ENCODE data around the gene PARN. TPM values are rescaled to one million over a fixed set of nuclear protein-coding genes. Genes with fewer than 3 reads are reported as not detected.

PARN gene
- total and polyA plus RNA-seq, 4 donors: 8.1 to 32.2 (median 22.0) TPM

DNA sequence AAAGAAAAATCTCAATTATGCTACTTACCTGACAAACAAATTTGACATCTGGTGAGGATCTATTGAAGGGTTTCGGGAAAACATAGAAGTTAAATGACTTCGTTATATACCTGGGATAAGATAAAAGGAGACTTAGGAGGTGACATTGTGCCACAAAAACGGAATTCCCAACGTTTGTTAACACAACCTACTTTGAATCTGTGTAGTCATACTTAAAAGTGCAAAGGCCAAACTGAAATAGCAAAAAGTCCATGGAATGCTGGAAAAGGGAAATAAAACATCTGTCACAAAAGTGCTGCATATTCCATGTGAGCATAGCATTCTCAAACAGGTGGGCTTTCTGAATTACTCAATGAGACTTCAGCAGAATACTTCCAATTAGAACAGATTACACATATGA lies 3.0 kb downstream of the PARN start:
- Histone ChIP-seq H3K36me3 (ENCODE audit: control insufficient read depth in 1 of 2, insufficient read depth in 2 of 2, low read length in 1 of 2) (peaks cover 0 to 2% of the 10 kb centered on the region in 2 donors), H3K4me1 (ENCODE audit: control insufficient read depth in 1 of 2, insufficient read depth in 2 of 2, low read length in 2 of 2) (no peaks in the 10 kb centered on the region), H3K27ac (ENCODE audit: low read depth in 1 of 2, low read length in 2 of 2) (no peak overlapping the region), H3K4me3 (ENCODE audit: low read length in 2 of 2) (no peak overlapping the region), H3K27me3 (ENCODE audit: control insufficient read depth in 1 of 2, insufficient read depth in 2 of 2, low read length in 1 of 2) (no peaks in the 10 kb centered on the region), H3K9me3 (ENCODE audit: control insufficient read depth, low read length) (no peaks in the 10 kb centered on the region)
- intact Hi-C loops (cut with DNase I): no loop called here
- 87 to 91% methylated on average over 4 of the region's 4 CpGs for WGBS, 2 donors
- DNase-seq (no peak), ATAC-seq (ENCODE audit: low FRiP score) (no peak)

GRCh38 chr16:14618566-14618965 lies 11.5 kb downstream of the PARN start:
- Histone ChIP-seq H3K27ac (ENCODE audit: low read depth in 1 of 2, low read length in 2 of 2) (no peak overlapping the region), H3K4me3 (ENCODE audit: low read length in 2 of 2) (no peak overlapping the region), H3K4me1 (ENCODE audit: control insufficient read depth in 1 of 2, insufficient read depth in 2 of 2, low read length in 2 of 2) (no peaks in the 10 kb centered on the region), H3K36me3 (ENCODE audit: control insufficient read depth in 1 of 2, insufficient read depth in 2 of 2, low read length in 1 of 2) (peaks cover 4% of the 10 kb centered on the region in 2 donors), H3K9me3 (ENCODE audit: control insufficient read depth, low read length) (no peaks in the 10 kb centered on the region), H3K27me3 (ENCODE audit: control insufficient read depth in 1 of 2, insufficient read depth in 2 of 2, low read length in 1 of 2) (no peaks in the 10 kb centered on the region)
- intact Hi-C loops (cut with DNase I): no loop called here
- 81 to 92% methylated on average over 7 of the region's 7 CpGs for WGBS, 2 donors
- no peak for ATAC-seq (ENCODE audit: low FRiP score)
- DNase-seq: no peak

- no peaks in the 10 kb centered on the region for H3K9me3 ChIP-seq (ENCODE audit: control insufficient read depth, low read length)
- intact Hi-C loops (cut with DNase I): no loop called here
- DNase-seq (no peak), ATAC-seq (ENCODE audit: low FRiP score) (no peak)
- H3K4me1 ChIP-seq (ENCODE audit: control insufficient read depth in 1 of 2, insufficient read depth in 2 of 2, low read length in 2 of 2): no peaks in the 10 kb centered on the region
- 93 to 95% methylated on average over 4 of the region's 4 CpGs for WGBS, 2 donors
- H3K27ac ChIP-seq (ENCODE audit: low read depth in 1 of 2, low read length in 2 of 2): no peak overlapping the region
- H3K27me3 ChIP-seq (ENCODE audit: control insufficient read depth in 1 of 2, insufficient read depth in 2 of 2, low read length in 1 of 2): no peaks in the 10 kb centered on the region
- H3K4me3 ChIP-seq (ENCODE audit: low read length in 2 of 2): no peak overlapping the region
- peaks cover 4 to 6% of the 10 kb centered on the region in 2 donors for H3K36me3 ChIP-seq (ENCODE audit: control insufficient read depth in 1 of 2, insufficient read depth in 2 of 2, low read length in 1 of 2)
Observed at GRCh38 chr16:14616280-14616679, 13.8 kb downstream of the PARN start.

GRCh38 chr16:14613991-14614390 lies 16.1 kb downstream of the PARN start:
- no peak for DNase-seq
- ATAC-seq (ENCODE audit: low FRiP score): no peak
- Histone ChIP-seq H3K4me3 (ENCODE audit: low read length in 2 of 2) (no peak overlapping the region), H3K36me3 (ENCODE audit: control insufficient read depth in 1 of 2, insufficient read depth in 2 of 2, low read length in 1 of 2) (peaks cover 8 to 11% of the 10 kb centered on the region in 2 donors), H3K9me3 (ENCODE audit: control insufficient read depth, low read length) (no peaks in the 10 kb centered on the region), H3K27ac (ENCODE audit: low read depth in 1 of 2, low read length in 2 of 2) (no peak overlapping the region), H3K4me1 (ENCODE audit: control insufficient read depth in 1 of 2, insufficient read depth in 2 of 2, low read length in 2 of 2) (no peaks in the 10 kb centered on the region), H3K27me3 (ENCODE audit: control insufficient read depth in 1 of 2, insufficient read depth in 2 of 2, low read length in 1 of 2) (no peaks in the 10 kb centered on the region)
- WGBS, 2 donors: 97% methylated on average over 4 of the region's 4 CpGs
- intact Hi-C loops (cut with DNase I): no loop called here

- intact Hi-C loops (cut with DNase I): no loop called here
- DNase-seq: no peak
- 98% methylated on average over 14 of the region's 14 CpGs for WGBS, 2 donors
- Histone ChIP-seq H3K4me3 (ENCODE audit: low read length in 2 of 2) (no peak overlapping the region), H3K4me1 (ENCODE audit: control insufficient read depth in 1 of 2, insufficient read depth in 2 of 2, low read length in 2 of 2) (no peaks in the 10 kb centered on the region), H3K9me3 (ENCODE audit: control insufficient read depth, low read length) (no peaks in the 10 kb centered on the region), H3K27me3 (ENCODE audit: control insufficient read depth in 1 of 2, insufficient read depth in 2 of 2, low read length in 1 of 2) (no peaks in the 10 kb centered on the region), H3K27ac (ENCODE audit: low read depth in 1 of 2, low read length in 2 of 2) (no peak overlapping the region), H3K36me3 (ENCODE audit: control insufficient read depth in 1 of 2, insufficient read depth in 2 of 2, low read length in 1 of 2) (peaks cover 8 to 16% of the 10 kb centered on the region in 2 donors)
- no peak for ATAC-seq (ENCODE audit: low FRiP score)
Observed at GRCh38 chr16:14611660-14612059, 18.4 kb downstream of the PARN start.

- no peak overlapping the region for H3K27ac ChIP-seq (ENCODE audit: low read depth in 1 of 2, low read length in 2 of 2)
- no peak overlapping the region for H3K4me3 ChIP-seq (ENCODE audit: low read length in 2 of 2)
- 89 to 93% methylated on average over 6 of the region's 6 CpGs for WGBS, 2 donors
- ATAC-seq (ENCODE audit: low FRiP score) (no peak), DNase-seq (no peak)
- H3K27me3 ChIP-seq (ENCODE audit: control insufficient read depth in 1 of 2, insufficient read depth in 2 of 2, low read length in 1 of 2): no peaks in the 10 kb centered on the region
- intact Hi-C loops (cut with DNase I): no loop called here
- no peaks in the 10 kb centered on the region for H3K9me3 ChIP-seq (ENCODE audit: control insufficient read depth, low read length)
- no peaks in the 10 kb centered on the region for H3K4me1 ChIP-seq (ENCODE audit: control insufficient read depth in 1 of 2, insufficient read depth in 2 of 2, low read length in 2 of 2)
- peaks cover 8 to 15% of the 10 kb centered on the region in 2 donors for H3K36me3 ChIP-seq (ENCODE audit: control insufficient read depth in 1 of 2, insufficient read depth in 2 of 2, low read length in 1 of 2)
Observed at GRCh38 chr16:14609716-14610115, 20.3 kb downstream of the PARN start.

DNA sequence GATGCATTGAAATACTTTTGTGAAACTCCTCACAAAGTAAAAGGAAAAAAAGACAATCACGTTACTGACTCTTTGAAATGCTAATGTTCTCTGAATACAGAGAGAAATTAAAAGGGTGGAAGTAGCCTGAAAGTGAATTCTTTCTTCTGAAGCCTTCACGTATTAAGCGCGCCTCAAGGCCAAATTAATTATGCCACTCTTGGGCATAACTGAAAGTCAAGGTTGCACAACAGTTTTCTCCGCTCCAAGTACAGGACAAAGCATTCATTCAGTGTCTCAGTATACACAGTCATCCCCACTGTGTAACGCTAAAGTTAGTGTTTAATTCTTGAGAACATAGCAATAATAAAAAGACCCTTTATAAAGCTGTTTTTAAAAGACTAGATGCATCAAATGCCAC lies 21.5 kb downstream of the PARN start:
- Histone ChIP-seq H3K27ac (ENCODE audit: low read depth in 1 of 2, low read length in 2 of 2) (no peak overlapping the region), H3K27me3 (ENCODE audit: control insufficient read depth in 1 of 2, insufficient read depth in 2 of 2, low read length in 1 of 2) (no peaks in the 10 kb centered on the region), H3K36me3 (ENCODE audit: control insufficient read depth in 1 of 2, insufficient read depth in 2 of 2, low read length in 1 of 2) (peaks cover 8 to 13% of the 10 kb centered on the region in 2 donors), H3K4me1 (ENCODE audit: control insufficient read depth in 1 of 2, insufficient read depth in 2 of 2, low read length in 2 of 2) (no peaks in the 10 kb centered on the region), H3K9me3 (ENCODE audit: control insufficient read depth, low read length) (no peaks in the 10 kb centered on the region), H3K4me3 (ENCODE audit: low read length in 2 of 2) (no peak overlapping the region)
- no peak for ATAC-seq (ENCODE audit: low FRiP score)
- no peak for DNase-seq
- WGBS, 2 donors: 90 to 93% methylated on average over 6 of the region's 6 CpGs
- intact Hi-C loops (cut with DNase I): no loop called here

GRCh38 chr16:14608111-14608566 lies 21.9 kb downstream of the PARN start:
- Histone ChIP-seq H3K36me3 (ENCODE audit: control insufficient read depth in 1 of 2, insufficient read depth in 2 of 2, low read length in 1 of 2) (peaks cover 11 to 12% of the 10 kb centered on the region in 2 donors), H3K9me3 (ENCODE audit: control insufficient read depth, low read length) (no peaks in the 10 kb centered on the region), H3K27ac (ENCODE audit: low read depth in 1 of 2, low read length in 2 of 2) (no peak overlapping the region), H3K27me3 (ENCODE audit: control insufficient read depth in 1 of 2, insufficient read depth in 2 of 2, low read length in 1 of 2) (no peaks in the 10 kb centered on the region), H3K4me1 (ENCODE audit: control insufficient read depth in 1 of 2, insufficient read depth in 2 of 2, low read length in 2 of 2) (no peaks in the 10 kb centered on the region), H3K4me3 (ENCODE audit: low read length in 2 of 2) (no peak overlapping the region)
- intact Hi-C loops (cut with DNase I): no loop called here
- no peak for ATAC-seq (ENCODE audit: low FRiP score)
- 90 to 92% methylated on average over 4 of the region's 4 CpGs for WGBS, 2 donors
- DNase-seq: no peak

DNA sequence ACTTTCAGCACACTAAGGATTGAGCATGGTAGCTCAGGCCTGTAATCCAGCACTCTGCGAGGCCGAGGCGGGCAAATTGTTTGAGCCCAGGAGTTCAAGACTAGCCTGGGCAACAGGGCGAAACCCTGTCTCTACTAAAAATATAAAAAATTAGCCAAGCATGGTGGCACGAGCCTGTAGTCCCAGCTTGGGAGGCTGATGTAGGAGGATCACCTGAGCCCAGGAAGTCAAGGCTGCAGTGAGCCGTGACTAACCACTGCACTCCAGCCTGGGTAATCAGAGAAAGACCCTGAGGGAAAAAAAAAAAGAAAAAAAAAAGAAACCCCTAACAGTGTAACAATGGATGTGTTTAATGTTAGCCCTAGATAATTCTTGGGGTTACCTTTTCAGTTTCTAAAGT lies 24.0 kb downstream of the PARN start:
- Histone ChIP-seq H3K4me1 (ENCODE audit: control insufficient read depth in 1 of 2, insufficient read depth in 2 of 2, low read length in 2 of 2) (no peaks in the 10 kb centered on the region), H3K9me3 (ENCODE audit: control insufficient read depth, low read length) (no peaks in the 10 kb centered on the region), H3K27me3 (ENCODE audit: control insufficient read depth in 1 of 2, insufficient read depth in 2 of 2, low read length in 1 of 2) (no peaks in the 10 kb centered on the region), H3K27ac (ENCODE audit: low read depth in 1 of 2, low read length in 2 of 2) (no peak overlapping the region), H3K36me3 (ENCODE audit: control insufficient read depth in 1 of 2, insufficient read depth in 2 of 2, low read length in 1 of 2) (peaks cover 8 to 13% of the 10 kb centered on the region in 2 donors), H3K4me3 (ENCODE audit: low read length in 2 of 2) (no peak overlapping the region)
- no peak for DNase-seq
- intact Hi-C loops (cut with DNase I): no loop called here
- ATAC-seq (ENCODE audit: low FRiP score): no peak
- WGBS, 2 donors: 95 to 96% methylated on average over 6 of the region's 6 CpGs
